HG03460 (cell line): ENCODE results near the gene MED31.
"Not testable (repeated sequence)": the region's sequence is repeated elsewhere in the genome, so short reads cannot be mapped to it uniquely, and the experiment has no call there.

Experiments
- ATAC-seq: cut with Tn5 transposase; IDR thresholded peaks from one replicate; pipeline ENCODE4 v1.9.1; 2021; ENCODE audit not compliant: unreplicated experiment

Gene MED31

DNA sequence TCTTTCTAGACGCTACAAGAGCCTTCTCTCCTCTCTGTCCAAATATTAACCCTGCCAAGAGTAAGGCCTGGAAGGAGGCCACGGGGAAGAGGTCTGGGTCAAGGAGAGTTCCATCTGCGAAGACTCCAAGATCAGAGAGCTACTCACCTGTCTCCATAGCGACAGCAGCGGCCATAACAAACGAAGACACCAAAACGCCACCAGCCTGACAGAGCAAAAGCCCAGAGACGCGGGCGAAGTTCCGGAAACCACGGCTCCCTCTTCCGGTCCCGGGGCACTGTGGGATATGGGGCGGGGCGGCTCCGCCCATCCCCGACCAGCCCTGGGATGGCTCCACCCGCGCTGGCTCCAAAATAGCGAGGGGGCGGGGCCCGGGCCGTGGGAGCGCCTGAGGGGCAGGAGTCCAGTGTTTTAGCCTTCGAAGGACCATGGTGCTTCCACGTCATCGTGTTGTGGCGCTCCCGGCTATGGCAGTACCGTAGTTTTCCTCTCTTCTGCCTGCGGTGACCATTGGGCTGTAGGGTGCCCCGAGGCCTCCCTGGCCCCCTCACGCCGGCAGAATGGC lies at the start of gene MED31, which contains the start of gene C17orf100:
MED31 (minus strand) TSS at position 252 of the 565 bp plus-strand sequence; CDS start at position 175, 77 bp downstream.
C17orf100 (plus strand) TSS at position 409 of the 565 bp plus-strand sequence; CDS start at position 561, 152 bp downstream.
- ATAC-seq = peak; percentile 90

- no peak for ATAC-seq
Observed at GRCh38 chr17:6700948-6701307, 49.5 kb upstream of the MED31 start.

- no peak for ATAC-seq
Observed at GRCh38 chr17:6699997-6700947, 48.9 kb upstream of the MED31 start.

- no peak for ATAC-seq
Observed at GRCh38 chr17:6698004-6698403, 46.6 kb upstream of the MED31 start.

GRCh38 chr17:6696906-6697305 lies 45.5 kb upstream of the MED31 start:
- ATAC-seq = no peak

- no peak for ATAC-seq
Observed at GRCh38 chr17:6695565-6695964, 44.2 kb upstream of the MED31 start.

GRCh38 chr17:6695051-6695450 lies 43.6 kb upstream of the MED31 start:
- no peak for ATAC-seq

- not testable (repeated sequence) for ATAC-seq
Observed at GRCh38 chr17:6691958-6692357, 40.6 kb upstream of the MED31 start.

- no peak for ATAC-seq
Observed at GRCh38 chr17:6691546-6691945, 40.1 kb upstream of the MED31 start.

- ATAC-seq = no peak
Observed at GRCh38 chr17:6690641-6691040, 39.2 kb upstream of the MED31 start.

DNA sequence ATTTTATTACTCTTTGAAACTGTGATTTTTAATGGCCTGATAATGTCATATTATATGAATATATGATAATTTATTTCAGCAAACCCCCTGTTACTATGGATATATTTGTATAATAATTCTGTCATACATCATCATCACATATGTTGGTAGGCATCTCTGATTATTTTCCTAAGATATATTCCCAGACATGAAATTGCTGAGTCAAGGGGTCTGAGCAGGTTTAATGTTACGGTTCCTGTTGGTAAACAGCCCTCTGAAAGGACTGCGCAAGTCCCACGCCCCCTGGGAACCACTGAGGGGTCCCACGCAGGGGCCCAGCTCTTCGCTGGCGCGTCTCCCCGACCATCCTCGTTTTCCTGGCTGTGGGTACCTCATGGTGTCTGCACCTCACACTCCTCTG lies 37.5 kb upstream of the MED31 start:
- ATAC-seq = no peak

DNA sequence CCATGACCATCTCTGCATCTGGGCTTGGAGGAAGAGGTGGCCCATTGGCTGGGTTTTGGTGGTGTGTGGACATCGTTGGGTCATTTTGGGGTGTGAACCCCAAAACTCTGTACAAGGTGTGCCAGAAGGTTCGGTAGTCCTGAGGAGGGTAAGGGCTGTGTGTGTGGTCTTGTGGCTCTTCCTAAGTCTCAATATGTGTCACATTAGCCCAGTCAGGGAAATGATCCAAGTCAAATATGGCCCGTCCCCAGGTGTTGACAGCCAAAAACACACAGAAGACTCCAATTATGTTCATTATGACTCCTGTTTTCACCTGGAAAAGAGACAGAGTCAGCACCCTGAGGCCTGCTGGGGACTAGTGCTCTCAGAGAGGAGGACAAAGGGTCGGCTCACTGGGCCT lies 34.6 kb upstream of the MED31 start:
- no peak for ATAC-seq

DNA sequence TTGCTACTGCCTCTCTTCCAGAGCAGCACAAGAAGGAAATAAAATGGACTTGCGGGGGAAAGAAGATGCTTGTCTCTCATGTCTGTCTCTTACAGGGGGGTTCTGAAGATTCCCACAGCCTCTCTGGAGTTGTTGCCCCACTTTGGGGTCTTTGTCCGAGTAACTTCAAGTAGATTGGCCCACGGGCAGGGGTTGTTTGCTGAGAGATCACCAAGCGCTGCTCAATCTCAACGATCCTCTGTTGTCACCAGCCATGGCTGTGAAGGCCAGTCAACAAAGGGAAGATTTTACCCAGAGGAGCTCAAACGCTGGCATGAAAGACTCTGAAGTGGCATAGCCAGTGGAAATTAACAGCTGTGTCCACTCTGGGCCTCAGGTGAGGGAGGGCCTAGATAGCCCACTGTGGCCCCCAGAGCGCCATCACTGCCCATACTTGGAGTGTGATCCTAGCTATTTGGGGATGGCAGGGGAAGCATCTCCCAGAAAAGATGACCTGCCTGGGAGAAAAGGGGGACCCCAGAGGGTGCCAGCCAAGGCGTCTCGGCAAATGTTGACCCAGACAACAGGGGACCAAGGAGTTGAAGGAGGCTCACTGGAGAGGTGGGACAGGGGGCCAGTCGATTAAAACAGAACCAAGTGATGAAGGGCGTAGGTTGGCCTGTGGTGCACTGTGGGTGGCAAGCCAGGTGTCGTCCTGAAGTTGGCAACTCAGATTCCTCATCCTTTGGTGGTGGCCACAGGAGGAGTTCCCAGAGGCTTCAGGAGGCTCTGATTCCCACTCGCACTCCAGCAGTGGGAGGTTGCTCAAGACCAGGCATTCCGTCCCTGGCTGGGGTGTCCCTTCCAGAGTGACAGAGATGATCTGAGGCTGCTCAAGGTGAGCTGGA lies 33.7 kb upstream of the MED31 start:
- no peak for ATAC-seq

DNA sequence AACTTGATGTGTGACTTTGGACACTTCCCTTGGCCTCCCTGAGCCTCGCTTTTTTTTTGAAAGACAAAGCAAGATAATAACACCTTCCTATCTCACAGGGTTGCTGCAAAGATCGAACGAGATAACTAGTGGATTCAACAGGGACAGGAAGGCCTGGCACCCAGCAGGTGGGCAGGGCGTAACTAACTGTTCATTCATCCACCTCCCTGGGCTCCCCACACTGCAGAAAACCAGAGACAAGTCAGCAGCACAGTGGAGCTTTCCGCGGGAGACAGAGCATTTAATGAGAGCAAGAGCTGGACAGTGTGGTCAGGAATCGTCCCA lies 33.0 kb upstream of the MED31 start:
- ATAC-seq = no peak

DNA sequence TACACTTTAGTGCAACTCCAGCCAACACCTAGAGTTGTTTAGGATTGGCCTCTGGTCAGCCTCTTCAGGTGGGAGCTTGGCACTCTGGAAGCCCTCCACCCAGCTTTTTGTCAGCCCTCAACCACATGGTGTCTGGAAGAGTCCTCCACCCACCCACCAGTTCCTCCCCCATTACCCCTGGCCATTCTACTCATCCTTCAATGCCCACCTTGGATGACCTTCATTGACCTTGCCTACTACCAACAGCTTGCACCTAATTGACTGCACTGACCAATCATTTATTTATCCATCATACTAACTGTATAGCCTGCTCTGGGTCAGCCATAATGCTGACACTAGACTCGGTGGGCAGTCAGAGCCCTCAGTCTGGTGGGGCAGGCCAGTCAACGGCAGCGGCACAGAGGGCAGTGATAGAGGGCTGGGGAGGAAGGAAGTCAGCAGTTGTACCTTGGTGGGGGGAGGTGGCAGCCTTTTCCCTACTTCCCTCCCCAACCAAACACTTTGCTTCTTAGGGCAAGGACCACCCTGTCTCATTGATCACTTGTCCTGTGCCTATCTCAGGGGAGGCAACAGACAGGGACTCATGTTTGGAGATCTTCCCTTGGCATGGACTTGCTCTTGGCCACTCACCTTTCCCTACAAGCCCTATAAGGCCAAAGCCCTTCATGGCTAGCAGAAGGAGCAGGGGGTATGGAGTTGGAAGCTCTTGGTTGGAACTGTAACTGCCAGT lies 32.5 kb upstream of the MED31 start:
- ATAC-seq = no peak

DNA sequence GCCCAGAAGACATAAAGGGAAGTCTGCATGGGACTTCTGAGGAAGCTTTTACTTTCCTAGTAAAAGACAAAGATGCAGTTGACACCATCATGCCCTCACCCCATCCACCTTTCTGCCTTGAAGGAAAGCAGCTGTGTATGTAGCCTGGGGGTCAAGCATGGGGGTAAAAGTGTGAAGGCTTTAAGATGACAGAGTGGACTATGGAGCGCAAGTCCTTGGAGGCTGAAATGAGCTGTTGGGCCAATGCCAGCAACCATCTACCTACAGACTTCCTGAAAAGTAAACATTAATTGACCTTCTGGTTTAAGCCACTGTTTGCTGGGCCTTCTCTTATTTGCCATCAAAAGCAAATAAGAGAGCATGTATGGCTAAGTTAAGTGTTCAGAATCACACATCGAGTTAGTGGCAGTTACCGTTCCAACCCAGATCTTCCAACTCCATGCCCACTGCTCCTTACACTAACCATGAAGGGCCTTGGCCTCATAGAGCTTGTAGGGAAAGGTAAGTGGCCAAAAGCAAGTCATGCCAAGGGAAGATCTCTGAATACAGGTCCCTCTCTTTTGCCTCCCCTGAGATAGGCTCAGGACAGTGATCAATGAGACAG lies 31.8 kb upstream of the MED31 start:
- ATAC-seq = no peak

DNA sequence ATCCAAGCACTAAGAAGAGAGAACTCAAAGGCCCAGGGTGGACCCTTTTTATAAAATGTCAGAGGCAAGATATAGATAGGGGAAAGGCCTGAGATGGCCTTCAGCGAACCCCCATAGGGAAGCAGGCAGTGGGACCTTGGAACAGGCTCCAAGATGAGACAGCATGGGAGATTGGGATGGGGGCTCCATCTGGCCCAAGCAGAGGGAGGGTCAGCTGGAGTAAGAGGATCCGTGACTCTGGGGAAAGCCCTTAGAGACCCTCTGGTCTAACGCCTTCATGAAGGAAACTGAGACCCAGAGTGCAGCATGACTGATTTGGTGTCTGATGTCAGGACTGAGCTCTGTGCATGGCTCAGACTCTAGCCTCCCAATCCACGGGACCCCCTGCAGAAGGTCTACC lies 30.9 kb upstream of the MED31 start:
- ATAC-seq = no peak

GRCh38 chr17:6681671-6682070 lies 30.3 kb upstream of the MED31 start:
- no peak for ATAC-seq

DNA sequence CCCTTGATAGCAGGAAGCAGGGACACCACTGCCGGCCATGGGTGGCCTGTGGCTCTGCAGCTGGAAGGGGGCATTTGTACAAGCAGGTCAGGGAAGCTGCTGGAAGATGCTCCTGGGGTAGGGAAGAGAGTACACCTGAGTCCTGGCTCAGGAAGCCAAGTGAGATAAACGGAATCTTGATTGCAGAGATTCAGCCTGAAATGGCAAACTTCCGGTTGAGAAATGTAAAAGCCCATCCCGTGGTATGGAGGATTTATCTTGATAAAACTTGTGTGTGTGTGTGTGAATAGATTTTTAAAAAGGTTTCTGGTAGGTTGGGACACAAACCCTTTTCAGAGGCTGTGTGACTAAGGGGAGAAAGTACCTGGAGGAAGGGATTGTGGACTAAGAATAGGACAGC lies 29.8 kb upstream of the MED31 start:
- ATAC-seq = no peak

DNA sequence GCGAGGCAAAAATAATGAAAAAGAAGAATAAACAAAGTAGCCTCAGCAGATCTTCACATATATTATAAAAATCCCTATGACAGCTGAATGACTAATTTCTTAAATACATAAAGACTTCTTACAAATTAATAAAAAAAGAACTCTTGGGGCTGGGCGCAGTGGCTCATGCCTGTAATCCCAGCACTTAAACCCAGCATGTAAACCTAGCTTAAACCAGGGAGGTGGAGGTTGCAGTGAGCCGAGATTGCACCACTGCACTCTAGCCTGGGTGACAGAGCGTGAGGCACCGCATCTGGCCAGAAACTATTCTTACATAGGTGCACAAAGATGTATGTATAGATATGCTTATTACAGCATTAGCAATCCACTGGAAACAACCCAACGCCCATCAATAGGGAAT lies 27.8 kb upstream of the MED31 start:
- ATAC-seq = no peak
